Activated CD4-positive, alpha-beta T cell treated with anti-CD3 and anti-CD28 coated beads for 48 hours (primary cell): Measurements from ENCODE around the gene ITGB5.
"Not testable (repeated sequence)": the region's sequence is repeated elsewhere in the genome, so short reads cannot be mapped to it uniquely, and the experiment has no call there.

Source experiments
- DNase-seq: peaks from one replicate; pipeline ENCODE4 v3.0.0-alpha.2; 2020

Gene ITGB5

DNA sequence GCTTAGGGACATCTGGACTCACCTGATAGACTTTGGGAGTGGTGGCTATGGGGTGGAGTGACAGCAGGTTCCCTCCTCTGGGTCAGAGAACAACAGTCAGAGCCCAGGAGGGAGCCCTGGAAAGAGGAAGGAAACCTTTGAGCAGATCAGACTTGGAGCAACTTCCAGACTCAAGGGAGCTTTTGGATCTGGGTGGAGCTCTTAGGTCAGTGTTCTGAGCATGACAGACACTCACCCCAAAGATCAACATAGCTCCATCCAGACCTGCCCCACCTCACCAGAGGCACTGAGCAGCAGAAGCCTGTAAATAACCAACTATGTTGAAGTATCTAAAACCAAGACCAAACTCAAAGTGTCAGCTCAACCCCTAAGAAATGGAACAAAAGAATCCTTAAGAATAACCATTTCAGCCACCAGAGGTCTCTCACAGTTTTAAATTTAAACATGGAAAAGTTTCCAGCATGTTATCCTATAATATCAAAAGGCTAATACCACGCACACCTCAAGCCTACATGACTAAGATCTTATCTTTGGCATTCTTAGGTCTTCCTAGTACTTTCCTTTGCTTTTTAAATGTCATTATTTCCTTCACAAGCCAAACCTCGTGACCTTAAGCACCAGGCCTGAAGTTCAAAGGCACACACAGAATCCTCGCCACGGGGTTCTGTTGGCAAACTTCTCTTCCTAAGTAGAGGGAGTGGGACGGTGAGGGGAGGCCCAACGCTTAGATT lies 100.5 kb downstream of the ITGB5 start:
- no peak for DNase-seq

GRCh38 chr3:124785973-124786372 lies 101.2 kb downstream of the ITGB5 start:
- DNase-seq = no peak

- DNase-seq = no peak
These were observed 102.3 kb downstream of the ITGB5 start for GRCh38 chr3:124784686-124785382.

DNA sequence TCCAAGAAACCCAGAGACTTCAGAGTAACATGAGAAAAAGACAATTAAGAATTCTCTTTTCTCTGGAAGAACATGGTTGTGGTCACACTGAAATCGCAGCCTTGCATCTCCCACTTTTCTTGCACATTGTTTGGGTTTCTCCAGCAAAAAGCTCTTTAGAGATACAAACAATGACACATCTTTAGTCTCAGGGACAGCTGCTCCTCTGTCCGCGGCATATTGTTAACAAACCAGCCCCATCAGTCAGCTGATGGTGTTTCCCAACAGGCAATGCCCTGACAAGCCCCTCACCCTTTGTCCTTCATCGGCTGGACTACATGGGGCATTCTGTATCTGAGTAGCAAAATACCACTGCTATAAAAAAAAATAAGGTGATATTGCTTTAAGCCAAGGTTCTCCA lies 103.5 kb downstream of the ITGB5 start:
- no peak for DNase-seq

- not testable (repeated sequence) for DNase-seq
These were observed 104.8 kb downstream of the ITGB5 start for GRCh38 chr3:124782377-124782712.

DNA sequence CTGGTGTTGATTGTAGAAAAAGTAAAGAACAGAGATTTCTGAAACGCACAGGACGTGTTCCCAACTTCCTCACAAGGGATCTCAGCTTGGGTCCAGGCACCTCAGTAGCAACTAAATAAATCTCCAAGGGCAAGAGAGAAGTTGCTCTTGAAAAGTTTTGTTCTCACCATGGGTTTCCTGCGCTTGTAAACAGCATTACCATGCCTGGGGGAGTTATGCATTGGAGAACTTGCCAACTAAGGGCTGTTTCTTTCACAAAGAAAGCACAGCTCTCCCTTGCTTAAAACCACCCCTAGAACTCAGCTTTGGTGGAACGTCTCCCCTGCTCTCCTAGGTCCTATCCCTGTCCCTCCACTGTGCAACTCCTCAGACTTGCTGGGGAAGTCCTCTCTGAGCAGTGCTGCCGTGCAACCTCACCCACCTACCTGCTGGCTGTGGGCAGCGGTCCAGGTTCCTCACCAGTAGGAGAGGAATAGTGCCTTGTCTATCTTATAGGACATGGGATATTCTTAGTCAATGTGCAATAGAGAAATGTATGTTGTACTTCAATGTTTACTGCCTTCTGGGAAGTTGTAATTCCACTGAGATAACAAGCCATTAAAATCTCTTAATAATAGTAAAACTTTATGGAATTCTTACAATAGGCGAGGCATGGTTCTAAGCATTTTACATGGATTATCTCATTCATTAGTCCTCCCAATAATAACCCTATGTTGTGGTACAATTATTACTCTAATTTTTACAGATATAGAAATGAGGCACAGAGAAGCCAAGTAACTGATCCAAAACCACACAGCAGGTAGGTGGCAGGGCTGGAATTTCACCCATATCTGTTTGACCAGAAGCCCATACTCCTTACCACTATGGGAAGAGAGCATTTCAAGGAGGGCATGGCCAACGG lies 105.4 kb downstream of the ITGB5 start:
- no peak for DNase-seq

GRCh38 chr3:124780761-124781475 lies 106.2 kb downstream of the ITGB5 start:
- no peak for DNase-seq

- DNase-seq = no peak
These were observed 106.8 kb downstream of the ITGB5 start for GRCh38 chr3:124780356-124780755.

GRCh38 chr3:124779751-124780191 lies 107.4 kb downstream of the ITGB5 start:
- DNase-seq = no peak

- DNase-seq = no peak
These were observed 108.0 kb downstream of the ITGB5 start for GRCh38 chr3:124779116-124779515.

DNA sequence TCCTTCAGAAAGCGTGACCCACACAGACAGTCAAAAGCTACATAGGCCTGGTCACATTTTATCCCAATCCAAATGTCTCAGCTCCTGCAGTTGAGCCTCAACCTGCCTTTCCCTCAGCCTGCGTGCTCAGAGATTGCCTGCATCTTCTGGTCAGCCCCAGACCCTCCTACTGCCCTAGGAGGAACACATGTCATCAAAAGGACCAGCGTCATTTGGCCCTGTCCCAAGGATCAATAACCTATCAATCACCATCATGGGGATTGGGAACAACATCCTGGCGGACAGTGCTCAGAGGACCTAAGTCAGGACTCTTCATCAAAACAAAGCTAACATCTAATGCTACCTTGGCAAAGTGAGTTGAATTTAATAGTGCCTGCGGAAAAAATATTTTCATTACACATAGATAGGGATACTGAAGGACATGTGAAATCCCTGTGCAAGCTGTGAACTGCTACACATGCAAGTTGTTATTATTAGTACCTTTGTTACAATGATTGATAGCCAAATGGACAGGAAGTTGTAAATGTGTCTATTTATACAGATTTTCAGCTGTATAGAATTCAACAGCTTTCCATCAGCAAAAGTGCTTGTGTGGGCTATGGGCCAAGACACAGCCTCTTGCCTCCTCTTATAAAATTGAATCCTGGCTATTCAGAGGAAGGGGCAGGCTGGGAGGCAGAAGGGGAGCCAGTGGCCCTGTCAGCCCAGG lies 109.2 kb downstream of the ITGB5 start:
- DNase-seq = no peak

DNA sequence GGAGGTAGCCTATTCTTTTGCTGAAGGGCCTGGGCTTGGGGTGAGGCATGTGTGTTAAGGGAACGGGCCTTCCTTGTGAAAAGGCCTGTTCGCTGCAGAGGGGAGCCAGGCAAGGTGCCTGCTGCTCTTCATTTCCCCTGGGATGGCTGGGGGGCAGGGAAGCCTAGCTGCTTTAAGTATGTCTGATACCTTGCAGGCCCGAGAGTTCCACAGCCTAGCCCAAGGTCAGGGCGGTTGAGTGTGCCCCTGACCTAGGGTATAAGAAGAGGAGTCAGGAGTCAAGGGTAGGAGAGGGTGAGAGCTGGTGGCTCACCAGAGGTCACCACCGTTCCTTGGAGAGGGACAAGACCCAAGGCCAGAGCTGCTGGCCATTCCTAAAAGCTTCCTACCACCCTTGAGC lies 110.3 kb downstream of the ITGB5 start:
- DNase-seq = no peak

- no peak for DNase-seq
These were observed 111.3 kb downstream of the ITGB5 start for GRCh38 chr3:124775877-124776276.

GRCh38 chr3:124774841-124775402 lies 112.2 kb downstream of the ITGB5 start:
- DNase-seq = no peak

- no peak for DNase-seq
These were observed 112.8 kb downstream of the ITGB5 start for GRCh38 chr3:124774327-124774718.

DNA sequence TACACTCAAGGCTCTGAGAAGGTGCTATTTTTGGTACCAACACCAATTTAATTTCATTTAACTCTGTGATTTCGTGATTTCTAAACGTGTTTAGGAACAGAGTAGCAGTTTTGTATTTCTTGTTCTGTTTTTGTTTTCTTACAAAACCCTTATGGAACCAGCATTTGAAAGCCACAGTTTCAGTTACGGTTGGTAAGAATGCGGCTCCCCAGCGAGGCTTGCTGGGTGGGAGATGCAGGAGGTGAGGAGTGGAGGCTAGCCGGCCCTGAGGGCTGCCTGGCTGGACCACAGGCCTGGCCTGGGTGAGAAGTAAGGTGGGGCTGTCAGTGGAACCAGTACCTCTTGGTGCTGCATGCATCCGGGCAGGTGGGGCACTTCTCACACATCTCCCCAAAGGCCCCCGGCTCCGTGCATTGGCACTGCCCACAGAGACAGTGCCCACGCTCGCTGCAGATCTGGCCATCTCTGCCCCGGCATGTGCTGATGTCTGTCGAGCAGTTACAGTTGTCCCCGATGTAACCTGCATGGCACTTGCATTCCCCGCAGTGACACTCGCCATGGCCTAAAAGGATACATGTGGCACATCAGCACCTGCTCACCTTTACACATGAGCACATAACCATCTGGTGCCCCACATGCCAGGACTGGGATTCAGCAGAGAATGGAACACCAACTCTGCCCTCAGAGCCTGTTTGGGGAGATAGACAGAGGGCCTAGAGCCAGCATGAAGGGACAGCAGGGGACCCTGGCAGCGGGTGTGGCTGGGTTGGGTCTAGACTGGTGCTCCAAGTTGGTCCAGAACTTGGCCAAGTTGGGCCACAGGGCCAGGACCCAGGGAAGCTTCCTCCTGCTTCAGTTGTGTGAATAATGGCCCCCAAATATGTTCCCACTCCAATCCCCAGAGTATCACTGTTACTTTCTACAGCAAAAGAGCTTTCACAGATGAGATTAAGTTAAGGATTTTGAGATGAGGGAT lies 113.5 kb downstream of the ITGB5 start:
- no peak for DNase-seq

DNA sequence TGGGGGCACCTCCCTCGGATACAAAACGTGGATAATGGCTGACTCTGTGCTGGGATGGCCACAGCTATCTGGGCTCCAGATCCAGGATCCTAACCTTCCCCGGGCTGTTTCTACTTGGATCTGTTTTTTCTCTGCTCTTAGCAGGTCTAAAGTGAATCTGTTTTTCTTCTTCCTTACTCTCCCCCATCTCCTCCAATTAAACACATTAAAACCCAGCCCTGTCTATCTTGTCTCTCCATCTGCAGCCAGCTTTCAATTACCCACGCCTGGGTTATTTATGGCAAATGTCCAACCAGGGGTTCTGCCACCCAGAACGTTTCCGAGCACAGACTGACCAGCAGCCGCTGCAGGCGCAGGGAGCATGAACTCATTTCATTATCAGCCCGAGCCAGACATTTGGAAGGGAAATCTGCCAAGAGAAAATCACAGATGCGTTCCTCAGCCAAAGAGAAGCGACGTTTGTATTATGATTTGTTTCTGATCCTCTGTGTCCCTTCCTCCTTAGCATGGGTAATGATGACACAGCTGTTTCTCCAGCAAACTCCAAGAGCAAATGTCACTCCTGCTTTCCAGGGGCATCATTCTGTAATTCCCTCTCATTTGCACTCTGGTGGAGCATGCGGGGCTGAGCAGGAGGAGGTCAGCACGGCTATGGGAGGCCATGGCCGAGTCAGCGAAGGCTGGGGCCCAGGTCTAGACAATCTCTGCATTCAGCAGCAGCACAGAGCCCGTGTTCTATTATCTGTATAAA lies 114.9 kb downstream of the ITGB5 start:
- no peak for DNase-seq

DNA sequence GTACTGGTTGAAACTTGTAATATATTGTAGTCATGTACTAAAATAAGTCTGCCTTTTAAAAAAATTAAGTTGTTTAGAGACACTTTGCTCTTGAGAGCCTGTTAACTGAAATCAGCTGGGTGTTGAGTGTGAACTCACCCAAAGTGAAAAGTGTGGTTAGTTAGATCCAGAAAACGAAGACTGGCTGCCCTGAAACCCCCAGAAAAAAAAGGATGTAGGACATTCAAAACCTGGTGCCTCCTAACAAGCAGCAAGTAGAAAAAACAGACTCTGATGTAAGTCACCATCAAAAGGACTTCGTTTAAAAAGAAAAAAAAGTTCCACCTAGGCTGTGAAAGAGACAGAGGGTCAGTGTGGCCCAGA lies 116.1 kb downstream of the ITGB5 start:
- no peak for DNase-seq

DNA sequence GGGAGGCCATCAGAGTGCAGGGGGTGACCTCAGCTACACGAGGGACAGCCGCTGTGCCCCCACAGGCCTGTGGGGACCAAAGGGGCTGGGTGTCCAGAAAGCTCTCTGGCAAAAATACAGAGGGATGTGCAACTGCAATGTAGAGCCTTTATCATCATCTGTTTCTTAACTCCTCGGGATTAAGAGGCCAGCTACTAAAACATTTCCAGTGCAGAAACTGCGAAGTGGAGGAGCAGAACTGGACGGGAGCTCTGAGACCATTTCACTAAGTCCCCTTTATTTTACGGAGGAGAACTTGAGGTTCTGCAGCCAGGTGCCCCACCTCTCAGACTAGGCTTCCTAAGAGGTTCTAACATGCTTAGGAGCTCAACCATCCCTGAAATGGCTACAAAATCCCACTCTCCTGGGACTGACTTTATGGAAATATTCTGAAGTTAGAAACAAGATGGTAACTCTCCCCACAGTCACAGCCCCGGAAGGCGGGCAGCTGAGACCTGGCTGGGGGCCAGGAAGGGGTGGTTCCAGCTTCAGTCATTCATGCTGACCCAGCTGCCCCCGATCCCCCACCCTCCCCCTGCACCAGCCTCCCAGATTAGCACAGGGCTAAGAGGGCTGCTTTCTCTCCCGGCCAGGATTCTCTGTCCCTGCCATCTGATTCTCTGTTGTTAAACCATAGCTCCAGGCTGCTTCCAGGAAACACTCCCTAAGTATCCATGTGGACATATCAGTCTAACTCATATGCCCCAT lies 116.7 kb downstream of the ITGB5 start:
- DNase-seq = no peak
